GM12892 (cell line): ENCODE data around the gene A2ML1.

ENCODE experiments used
- POLR2A ChIP-seq: IDR thresholded peaks from 2 replicates; pipeline ENCODE4 v1.6.1; 2011; ENCODE audit warnings: low read depth, low read length, control low read depth
- POLR2AphosphoS5 ChIP-seq: IDR thresholded peaks from 2 replicates; pipeline ENCODE4 v1.6.1; 2011; ENCODE audit warnings: low read depth, low read length, control low read depth
- TAF1 ChIP-seq: IDR thresholded peaks from 2 replicates; pipeline ENCODE4 v1.6.1; 2011; ENCODE audit warnings: low read depth, mild to moderate bottlenecking, control low read depth, low read length, borderline replicate concordance

DNA sequence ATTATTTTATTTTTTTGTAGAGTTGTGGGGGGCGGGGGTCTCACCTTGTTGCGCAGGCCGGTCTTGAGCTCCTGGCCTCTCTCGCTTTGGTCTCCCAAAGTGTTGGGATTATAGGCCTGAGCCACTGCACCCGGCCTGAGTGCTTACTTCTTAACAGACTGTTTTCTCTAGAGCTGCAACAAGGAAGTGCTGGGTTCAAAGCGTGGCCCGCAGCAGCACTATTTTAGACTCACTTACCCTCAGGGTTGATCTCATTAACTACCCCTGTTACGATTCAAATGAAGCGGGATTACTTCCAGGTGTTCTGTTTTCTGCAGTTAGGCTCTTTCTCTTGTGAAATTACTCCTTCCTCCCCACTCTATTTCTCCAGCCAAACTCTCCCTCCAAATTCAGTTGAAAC lies 8.7 kb downstream of the A2ML1 start:
- TF ChIP-seq POLR2A (no peak), POLR2AphosphoS5 (no peak), TAF1 (no peak)
